CD4-positive, alpha-beta memory T cell (primary cell): ENCODE measurements around the gene DES. TPM values are rescaled to one million over a fixed set of nuclear protein-coding genes. Genes with fewer than 3 reads are reported as not detected.
"Not testable (repeated sequence)": the region's sequence is repeated elsewhere in the genome, so short reads cannot be mapped to it uniquely, and the experiment has no call there.

Experiments used
- CTCF ChIA-PET: fragments of 350-600 bp; sonication (Branson Sonifier 250); formaldehyde crosslinking; loops from one replicate; lab custom pipeline; 2021; ENCODE audit warnings: inconsistent platforms; ENCODE audit not compliant: partially characterized antibody; lab: Charles Lee
- POLR2A ChIA-PET: fragments of 350-600 bp; sonication (Branson Sonifier 250); formaldehyde crosslinking; loops from one replicate; lab custom pipeline; 2021; ENCODE audit not compliant: partially characterized antibody; lab: Charles Lee
- DNase-seq, 5 donors: peaks; one replicate each; pipeline versions ENCODE4 v3.0.0 to v3.0.0-alpha.2; 2020 to 2022; ENCODE audit warnings: mixed read lengths in 1 of 5
- H3K27ac ChIP-seq: one replicate; pipeline ENCODE4 v1.7.0; 2013; ENCODE audit warnings: low read depth, low read length
- H3K27me3 ChIP-seq: 2 replicates; pipeline ENCODE4 v1.7.0; 2013; ENCODE audit warnings: mild to moderate bottlenecking, low read length, moderate library complexity; ENCODE audit not compliant: insufficient read depth
- H3K36me3 ChIP-seq: 2 replicates; pipeline ENCODE4 v1.7.0; 2013; ENCODE audit warnings: mild to moderate bottlenecking, low read length, moderate library complexity; ENCODE audit not compliant: insufficient read depth
- H3K4me1 ChIP-seq: 2 replicates; pipeline ENCODE4 v1.7.0; 2013; ENCODE audit warnings: mild to moderate bottlenecking, low read length, moderate library complexity; ENCODE audit not compliant: insufficient read depth
- H3K4me3 ChIP-seq, 2 donors: one replicate each; pipeline ENCODE4 v1.7.0; 2013; ENCODE audit warnings: low read length in 2 of 2, mild to moderate bottlenecking in 1 of 2
- H3K9me3 ChIP-seq, 2 donors: one replicate each; pipeline ENCODE4 v1.7.0; 2013; ENCODE audit warnings: low read length in 2 of 2, control low read depth in 1 of 2; ENCODE audit not compliant: control insufficient read depth in 1 of 2
- H3K27ac Mint-ChIP-seq, 7 donors: one replicate each; pipeline ENCODE4 v1.8.0; 2020 to 2021; ENCODE audit warnings: mixed read lengths in 7 of 7, mild to moderate bottlenecking in 6 of 7, inconsistent platforms in 3 of 7, moderate library complexity in 3 of 7
- H3K27me3 Mint-ChIP-seq, 2 donors: one replicate each; pipeline ENCODE4 v1.8.0; 2020 to 2021; ENCODE audit warnings: mixed read lengths in 2 of 2
- H3K36me3 Mint-ChIP-seq, 2 donors: one replicate each; pipeline ENCODE4 v1.8.0; 2020 to 2021; ENCODE audit warnings: mixed read lengths in 2 of 2, inconsistent platforms in 1 of 2, mild to moderate bottlenecking in 1 of 2
- H3K4me1 Mint-ChIP-seq, 4 donors: one replicate each; pipeline ENCODE4 v1.8.0; 2020 to 2021; ENCODE audit warnings: mixed read lengths in 4 of 4, mild to moderate bottlenecking in 1 of 4
- H3K4me3 Mint-ChIP-seq, 8 donors: one replicate each; pipeline ENCODE4 v1.8.0; 2020 to 2021; ENCODE audit warnings: mixed read lengths in 8 of 8, mild to moderate bottlenecking in 7 of 8, moderate library complexity in 6 of 8, inconsistent platforms in 3 of 8
- H3K9me3 Mint-ChIP-seq, 8 donors: one replicate each; pipeline ENCODE4 v1.8.0; 2020 to 2021; ENCODE audit warnings: mixed read lengths in 8 of 8, mild to moderate bottlenecking in 5 of 8, inconsistent platforms in 3 of 8, moderate library complexity in 1 of 8
- intact Hi-C: fragments of 100-400 bp; cut with micrococcal nuclease; formaldehyde crosslinking; loops from one replicate; pipeline ENCODE4 v1.15.1; 2023
- polyA plus RNA-seq, 2 donors: library from polyadenylated mRNA; unstranded; fragments of 300-500 nt; fragmentation: Illumina TruSeq; gene quantifications; one replicate each; pipeline ENCODE4 v1.2.3, GENCODE V29; 2021
- total RNA-seq, 2 experiments: library from RNA; stranded (reverse); gene quantifications; one replicate each; pipeline ENCODE4 v1.2.3, GENCODE V29; 2021

Gene DES
- total and polyA plus RNA-seq, 4 experiments from 2014 or later: not detected

DNA sequence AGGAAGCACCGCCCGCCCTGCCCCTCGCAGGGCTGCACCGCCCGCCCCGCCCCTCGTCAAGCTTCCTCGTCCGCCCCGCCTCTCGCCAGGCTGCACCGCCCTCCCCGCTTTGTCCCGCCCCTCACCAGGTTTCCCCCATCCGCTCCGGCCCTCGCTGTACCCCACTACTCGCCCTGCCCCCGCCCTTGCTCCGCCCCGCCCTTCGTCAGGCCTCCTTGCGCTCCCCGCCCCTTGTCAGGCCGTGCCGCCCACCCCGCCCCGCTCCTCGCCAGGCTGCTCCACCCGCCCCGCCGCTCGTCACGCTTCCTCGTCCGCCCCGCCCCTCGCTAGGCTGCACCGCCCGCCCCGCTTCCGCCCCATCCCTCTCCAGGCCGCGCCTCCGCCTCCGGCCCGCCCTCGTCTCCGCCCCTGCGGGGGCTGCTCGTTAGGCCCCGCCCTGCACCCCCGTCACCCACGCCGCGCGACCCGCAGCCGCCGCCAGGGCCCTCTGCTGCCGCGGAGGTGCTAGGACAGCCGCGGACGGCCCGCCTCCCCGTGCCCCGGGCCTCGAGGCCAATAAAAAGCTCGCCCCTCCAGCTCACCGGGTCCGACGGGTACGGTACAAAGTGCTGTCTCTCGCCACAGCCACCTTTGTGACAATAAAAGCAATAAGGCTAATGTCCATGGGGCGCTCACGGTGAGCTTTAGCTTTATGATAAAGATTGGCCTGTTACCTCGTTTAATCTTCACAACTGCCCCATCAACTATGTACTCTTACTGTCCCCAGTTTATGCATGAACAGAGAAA lies 29.9 kb upstream of the DES start:
- ChIA-PET CTCF (interaction anchor here (0.6 to 4.3 kb wide), 17 partner anchors 10 to 729 kb away, joined by 3 to 43 read pairs (median 6); partner anchors contain the start of genes BCS1L, GMPPA, NHEJ1 and TTLL4), POLR2A (interaction anchor here (0.7 to 2.7 kb wide), 22 partner anchors 9 to 729 kb away, joined by 3 to 23 read pairs (median 5); partner anchors contain the start of genes ANKZF1, ATG9A, BCS1L and CHPF)
- H3K4me1 Mint-ChIP-seq: peaks cover 11 to 36% (median 22%) of the 10 kb centered on the region in 4 donors
- Histone ChIP-seq H3K4me1 (peaks cover 22% of the 10 kb centered on the region), H3K4me3 (peak overlapping the region; percentile 30), H3K27me3 (no peaks in the 10 kb centered on the region), H3K36me3 (peaks cover 20% of the 10 kb centered on the region), H3K27ac (peak overlapping the region; percentile 77), H3K9me3 (no peaks in the 10 kb centered on the region)
- DNase-seq: peak; percentile 97 to 99 (median 98)
- H3K4me3 Mint-ChIP-seq: peak overlapping the region; percentile 63 to 96 (median 72)
- no peaks in the 10 kb centered on the region for H3K27me3 Mint-ChIP-seq
- peaks cover 12 to 33% of the 10 kb centered on the region in 2 donors for H3K36me3 Mint-ChIP-seq
- H3K27ac Mint-ChIP-seq: peak overlapping the region; percentile 90 to 96 (median 92)
- intact Hi-C loops: loop anchor here (1.0 to 5.0 kb wide), 14 partner anchors 91 to 1116 kb away; partner anchors contain the start of genes AAMP, BCS1L, CHPF and CNOT9
- no peaks in the 10 kb centered on the region for H3K9me3 Mint-ChIP-seq

DNA sequence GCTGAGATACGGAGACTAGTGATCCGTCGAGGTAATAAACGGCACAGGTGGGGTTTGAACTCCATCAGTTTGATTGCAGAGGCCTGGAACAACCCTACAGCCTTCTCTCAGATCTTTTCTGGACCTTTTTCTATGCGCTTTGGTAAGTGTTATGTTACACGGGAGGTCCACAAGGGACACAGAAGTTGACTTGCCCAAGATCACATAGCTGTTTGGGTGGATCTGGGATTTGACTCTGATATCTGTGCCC lies 29.3 kb upstream of the DES start:
- peaks cover 7 to 28% of the 10 kb centered on the region in 2 donors for H3K36me3 Mint-ChIP-seq
- ChIA-PET POLR2A (interaction anchor here (0.7 to 2.7 kb wide), 17 partner anchors 8 to 730 kb away, joined by 3 to 23 read pairs (median 5); partner anchors contain the start of genes ANKZF1, ATG9A, BCS1L and CHPF), CTCF (interaction anchor here (0.9 to 4.3 kb wide), 15 partner anchors 10 to 729 kb away, joined by 3 to 43 read pairs (median 7); partner anchors contain the start of genes BCS1L, GMPPA, NHEJ1 and TUBA4A)
- peaks cover 0 to 1% (median 0%) of the 10 kb centered on the region in 8 donors for H3K9me3 Mint-ChIP-seq
- peak overlapping the region; percentile 30 for H3K4me3 ChIP-seq
- intact Hi-C loops: loop anchor here (1.0 to 5.0 kb wide), 14 partner anchors 92 to 1117 kb away; partner anchors contain the start of genes AAMP, BCS1L, CHPF and CNOT9
- peaks cover 22% of the 10 kb centered on the region for H3K4me1 ChIP-seq
- H3K27me3 Mint-ChIP-seq: peaks cover 0 to 2% of the 10 kb centered on the region in 2 donors
- peak overlapping the region; percentile 77 for H3K27ac ChIP-seq
- peak overlapping the region; percentile 90 to 96 (median 92) for H3K27ac Mint-ChIP-seq
- no peaks in the 10 kb centered on the region for H3K27me3 ChIP-seq
- DNase-seq: no peak
- H3K4me1 Mint-ChIP-seq: peaks cover 8 to 36% (median 20%) of the 10 kb centered on the region in 4 donors
- H3K9me3 ChIP-seq: no peaks in the 10 kb centered on the region
- H3K4me3 Mint-ChIP-seq: peak overlapping the region in 7 of 8 donors; percentile 40 to 82 (median 73)
- H3K36me3 ChIP-seq: peaks cover 20% of the 10 kb centered on the region

- Histone ChIP-seq H3K4me1 (peaks cover 19% of the 10 kb centered on the region), H3K9me3 (no peaks in the 10 kb centered on the region), H3K4me3 (no peak overlapping the region), H3K27ac (no peak overlapping the region), H3K27me3 (no peaks in the 10 kb centered on the region), H3K36me3 (no peaks in the 10 kb centered on the region)
- intact Hi-C loops: no loop called here
- H3K27me3 Mint-ChIP-seq: peaks cover 0 to 2% of the 10 kb centered on the region in 2 donors
- peaks cover 14 to 20% (median 16%) of the 10 kb centered on the region in 4 donors for H3K4me1 Mint-ChIP-seq
- DNase-seq: no peak
- H3K27ac Mint-ChIP-seq: peak overlapping the region in 1 of 7 donors; percentile 48
- H3K9me3 Mint-ChIP-seq: peaks cover 0 to 2% (median 0%) of the 10 kb centered on the region in 8 donors
- H3K4me3 Mint-ChIP-seq: no peak overlapping the region
- CTCF ChIA-PET: interaction anchor here (0.7 to 2.5 kb wide), 3 partner anchors 10 to 138 kb away, joined by 4 to 18 read pairs (median 11); no protein-coding TSS in a partner anchor
- H3K36me3 Mint-ChIP-seq: no peaks in the 10 kb centered on the region
- POLR2A ChIA-PET: no interaction called here
These were observed 25.4 kb upstream of the DES start for GRCh38 chr2:219392754-219393153.

- H3K36me3 ChIP-seq, H3K4me3 Mint-ChIP-seq, H3K27me3 Mint-ChIP-seq, H3K9me3 Mint-ChIP-seq, H3K4me3 ChIP-seq, H3K27ac Mint-ChIP-seq, DNase-seq, CTCF ChIA-PET, H3K36me3 Mint-ChIP-seq, POLR2A ChIA-PET, H3K27me3 ChIP-seq, intact Hi-C loops, H3K9me3 ChIP-seq, H3K27ac ChIP-seq: not testable (repeated sequence)
- H3K4me1 Mint-ChIP-seq: peaks cover 8 to 11% (median 9%) of the 10 kb centered on the region in 4 donors
- H3K4me1 ChIP-seq: peaks cover 11% of the 10 kb centered on the region
These were observed 23.1 kb upstream of the DES start for GRCh38 chr2:219395056-219395455.

GRCh38 chr2:219395609-219396008 lies 22.6 kb upstream of the DES start:
- ChIA-PET POLR2A (no interaction called here), CTCF (no interaction called here)
- H3K4me3 ChIP-seq: no peak overlapping the region
- H3K27ac ChIP-seq: no peak overlapping the region
- Mint-ChIP-seq H3K4me1 (peaks cover 8 to 11% (median 9%) of the 10 kb centered on the region in 4 donors), H3K36me3 (no peaks in the 10 kb centered on the region), H3K4me3 (no peak overlapping the region), H3K27me3 (peaks cover 0 to 2% of the 10 kb centered on the region in 2 donors), H3K9me3 (peaks cover 0 to 2% (median 0%) of the 10 kb centered on the region in 8 donors), H3K27ac (peak overlapping the region in 1 of 7 donors; percentile 5)
- peaks cover 11% of the 10 kb centered on the region for H3K4me1 ChIP-seq
- no peaks in the 10 kb centered on the region for H3K9me3 ChIP-seq
- no peaks in the 10 kb centered on the region for H3K27me3 ChIP-seq
- no peaks in the 10 kb centered on the region for H3K36me3 ChIP-seq
- intact Hi-C loops: no loop called here
- DNase-seq: no peak

- intact Hi-C loops: no loop called here
- ChIA-PET POLR2A (interaction anchor here (1.1 kb wide), 1 partner anchor 8 kb away, joined by 8 read pairs; no protein-coding TSS in a partner anchor), CTCF (interaction anchor here (3.0 kb wide), 1 partner anchor 133 kb away, joined by 18 read pairs; no protein-coding TSS in a partner anchor)
- peaks cover 0 to 2% (median 0%) of the 10 kb centered on the region in 8 donors for H3K9me3 Mint-ChIP-seq
- Histone ChIP-seq H3K4me3 (no peak overlapping the region), H3K27me3 (no peaks in the 10 kb centered on the region), H3K4me1 (peaks cover 11% of the 10 kb centered on the region), H3K36me3 (no peaks in the 10 kb centered on the region), H3K27ac (no peak overlapping the region), H3K9me3 (no peaks in the 10 kb centered on the region)
- H3K36me3 Mint-ChIP-seq: no peaks in the 10 kb centered on the region
- DNase-seq: peak in 4 of 5 donors; percentile 16 to 28 (median 24)
- peaks cover 0 to 2% of the 10 kb centered on the region in 2 donors for H3K27me3 Mint-ChIP-seq
- H3K4me1 Mint-ChIP-seq: peaks cover 8 to 11% (median 9%) of the 10 kb centered on the region in 4 donors
- peak overlapping the region; percentile 16 to 89 (median 78) for H3K27ac Mint-ChIP-seq
- H3K4me3 Mint-ChIP-seq: peak overlapping the region in 4 of 8 donors; percentile 43 to 68 (median 64)
These were observed 21.2 kb upstream of the DES start for GRCh38 chr2:219396863-219397457.
